ACC112 (cell line): ENCODE measurements around the gene SLC6A14.

Source experiments
- H2AFZ ChIP-seq: fragments of 200-600 bp; sonication (generic); one replicate; pipeline ENCODE4 v1.6.0; 2017; ENCODE audit warnings: antibody characterized with exemption, low read length; ENCODE audit not compliant: unreplicated experiment
- H3K27ac ChIP-seq: fragments of 200-600 bp; sonication (generic); 2 replicates; pipeline ENCODE4 v1.5.1; 2014; ENCODE audit warnings: low read depth, mild to moderate bottlenecking, antibody characterized with exemption, low read length, moderate library complexity
- H3K27me3 ChIP-seq: fragments of 200-600 bp; sonication (generic); 2 replicates; pipeline ENCODE4 v1.6.1; 2014; ENCODE audit warnings: mild to moderate bottlenecking, antibody characterized with exemption, low read length, moderate library complexity, mixed read lengths; ENCODE audit not compliant: insufficient read depth
- H3K36me3 ChIP-seq: fragments of 200-600 bp; sonication (generic); 2 replicates; pipeline ENCODE4 v1.6.1; 2016; ENCODE audit warnings: mild to moderate bottlenecking, antibody characterized with exemption, low read length, moderate library complexity, mixed read lengths; ENCODE audit not compliant: insufficient read depth
- H3K4me1 ChIP-seq: fragments of 200-600 bp; sonication (generic); one replicate; pipeline ENCODE4 v1.6.1; 2016; ENCODE audit warnings: low read length, mixed read lengths; ENCODE audit not compliant: insufficient read depth, unreplicated experiment, control insufficient read depth
- H3K4me3 ChIP-seq: fragments of 200-600 bp; sonication (generic); 2 replicates; pipeline ENCODE4 v1.5.1; 2014; ENCODE audit warnings: mild to moderate bottlenecking, low read depth, low read length
- H3K79me2 ChIP-seq: fragments of 200-600 bp; sonication (generic); one replicate; pipeline ENCODE4 v1.6.0; 2016; ENCODE audit warnings: low read length; ENCODE audit not compliant: control insufficient read depth, unreplicated experiment, insufficient read depth

Gene SLC6A14, protein sequence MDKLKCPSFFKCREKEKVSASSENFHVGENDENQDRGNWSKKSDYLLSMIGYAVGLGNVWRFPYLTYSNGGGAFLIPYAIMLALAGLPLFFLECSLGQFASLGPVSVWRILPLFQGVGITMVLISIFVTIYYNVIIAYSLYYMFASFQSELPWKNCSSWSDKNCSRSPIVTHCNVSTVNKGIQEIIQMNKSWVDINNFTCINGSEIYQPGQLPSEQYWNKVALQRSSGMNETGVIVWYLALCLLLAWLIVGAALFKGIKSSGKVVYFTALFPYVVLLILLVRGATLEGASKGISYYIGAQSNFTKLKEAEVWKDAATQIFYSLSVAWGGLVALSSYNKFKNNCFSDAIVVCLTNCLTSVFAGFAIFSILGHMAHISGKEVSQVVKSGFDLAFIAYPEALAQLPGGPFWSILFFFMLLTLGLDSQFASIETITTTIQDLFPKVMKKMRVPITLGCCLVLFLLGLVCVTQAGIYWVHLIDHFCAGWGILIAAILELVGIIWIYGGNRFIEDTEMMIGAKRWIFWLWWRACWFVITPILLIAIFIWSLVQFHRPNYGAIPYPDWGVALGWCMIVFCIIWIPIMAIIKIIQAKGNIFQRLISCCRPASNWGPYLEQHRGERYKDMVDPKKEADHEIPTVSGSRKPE

DNA sequence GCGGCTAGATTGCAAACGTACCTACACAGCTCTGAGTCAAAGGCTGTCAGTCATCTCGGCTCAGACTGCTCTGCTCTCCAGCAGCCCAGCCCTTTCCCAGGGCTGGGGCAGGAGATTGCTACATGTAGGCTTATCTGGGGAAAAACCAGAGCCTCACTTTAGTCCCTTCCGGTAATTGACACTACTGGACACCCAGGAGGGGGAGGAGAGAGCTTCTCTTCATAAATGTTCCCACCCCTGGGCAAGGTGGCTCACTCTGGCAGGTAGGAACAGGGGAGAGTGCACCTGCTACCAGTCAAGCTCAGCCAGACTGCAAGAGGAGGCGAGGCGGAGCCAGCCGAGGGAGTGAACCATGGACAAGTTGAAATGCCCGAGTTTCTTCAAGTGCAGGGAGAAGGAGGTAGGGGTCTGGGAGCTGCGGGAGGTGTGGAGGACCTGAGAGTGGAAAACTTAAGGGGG, at the start of gene SLC6A14:
TSS of gene SLC6A14 (plus strand) at position 249 of the 459 bp plus-strand sequence. CDS start at position 353, 104 bp downstream.
- Histone ChIP-seq H3K79me2 (no peaks in the 10 kb centered on the region), H3K36me3 (no peaks in the 10 kb centered on the region), H2AFZ (no peak within 1 kb of the TSS), H3K27me3 (no peaks in the 10 kb centered on the region), H3K4me1 (no peaks in the 10 kb centered on the region), H3K27ac (no peak within 1 kb of the TSS), H3K4me3 (no peak within 1 kb of the TSS)

DNA sequence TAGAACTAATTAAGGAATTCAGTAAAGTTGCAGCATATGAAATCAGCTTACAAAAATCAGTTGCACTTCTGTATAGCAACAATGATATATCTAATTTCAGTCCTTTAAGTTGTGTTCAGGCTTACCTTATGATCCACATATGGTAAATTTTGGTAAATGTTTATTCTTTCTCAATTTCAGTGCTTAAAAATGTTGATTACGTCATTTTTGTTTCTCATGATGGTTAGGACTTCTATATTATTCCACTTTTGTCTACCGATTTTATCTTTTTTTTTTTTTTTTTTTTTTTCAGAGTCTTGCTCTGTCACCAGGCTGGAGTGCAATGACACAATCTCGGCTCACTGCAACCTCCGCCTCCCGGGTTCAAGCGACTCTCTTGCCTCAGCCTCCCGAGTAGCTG, 40.7 kb upstream of the SLC6A14 start:
- Histone ChIP-seq H3K4me1 (no peaks in the 10 kb centered on the region), H3K36me3 (no peaks in the 10 kb centered on the region), H3K79me2 (no peaks in the 10 kb centered on the region), H3K4me3 (no peak overlapping the region), H3K27ac (no peak overlapping the region), H2AFZ (no peak overlapping the region), H3K27me3 (no peaks in the 10 kb centered on the region)

DNA sequence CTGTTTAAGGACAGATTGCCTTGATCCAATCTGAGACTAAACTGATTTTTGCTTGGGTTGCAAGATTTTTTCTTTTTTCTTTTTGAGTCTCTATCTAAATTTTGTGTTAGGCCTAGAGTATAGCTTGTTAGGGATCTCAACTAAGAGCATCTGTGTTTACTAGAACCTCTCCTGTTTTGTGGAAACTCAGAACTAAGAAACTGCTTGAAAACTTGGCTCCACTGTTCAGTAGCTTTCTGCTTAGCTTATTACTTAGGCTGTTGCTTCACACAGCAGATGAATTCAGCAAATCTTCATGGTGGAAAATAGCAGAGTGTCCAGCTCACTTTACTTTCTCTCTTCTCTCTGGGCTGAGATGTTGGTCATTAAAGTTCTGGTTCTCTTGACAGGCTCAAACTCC, 36.7 kb upstream of the SLC6A14 start:
- no peak overlapping the region for H3K4me3 ChIP-seq
- no peaks in the 10 kb centered on the region for H3K4me1 ChIP-seq
- no peaks in the 10 kb centered on the region for H3K36me3 ChIP-seq
- H3K27me3 ChIP-seq = no peaks in the 10 kb centered on the region
- no peak overlapping the region for H3K27ac ChIP-seq
- H3K79me2 ChIP-seq = no peaks in the 10 kb centered on the region
- H2AFZ ChIP-seq = no peak overlapping the region

DNA sequence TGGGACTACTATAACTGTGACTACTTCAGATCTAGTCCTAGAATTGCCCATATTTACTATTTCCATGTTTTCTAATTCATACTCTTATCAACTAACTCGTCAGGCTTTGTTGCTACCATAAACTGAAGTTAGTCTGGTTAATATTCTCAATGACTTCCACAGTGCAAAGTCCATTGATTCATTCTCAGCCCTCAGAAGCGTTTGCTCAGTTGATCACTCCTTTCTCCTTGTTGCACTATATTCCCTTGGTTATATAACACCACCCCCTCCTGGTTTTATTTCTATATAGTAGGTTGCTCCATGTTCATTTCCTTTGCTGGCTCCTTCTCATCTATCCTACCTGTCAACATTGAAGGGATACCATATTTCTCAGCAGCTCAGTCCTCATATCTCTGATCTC, 27.2 kb upstream of the SLC6A14 start:
- no peaks in the 10 kb centered on the region for H3K27me3 ChIP-seq
- no peaks in the 10 kb centered on the region for H3K79me2 ChIP-seq
- no peak overlapping the region for H2AFZ ChIP-seq

DNA sequence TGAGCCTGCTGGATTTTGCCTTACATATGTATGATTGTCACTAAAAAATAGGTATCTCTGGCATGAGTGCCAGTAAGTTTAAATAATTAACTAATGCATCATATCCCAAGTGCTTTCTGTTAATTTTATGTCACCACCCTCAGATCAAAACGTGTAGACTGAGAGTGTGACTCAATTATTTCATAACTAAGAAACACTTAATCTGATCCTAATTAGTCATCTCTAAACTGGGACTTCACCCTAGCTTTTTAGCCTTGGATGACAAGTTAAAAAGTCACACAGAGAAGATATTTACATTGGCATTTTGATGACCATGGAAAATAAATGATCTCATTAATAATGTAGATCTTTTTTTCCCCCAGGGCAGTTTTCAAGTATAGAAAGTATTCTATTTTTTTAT, 23.1 kb upstream of the SLC6A14 start:
- H3K27me3 ChIP-seq = no peaks in the 10 kb centered on the region
- no peak overlapping the region for H3K27ac ChIP-seq
- H3K79me2 ChIP-seq = no peaks in the 10 kb centered on the region
- H2AFZ ChIP-seq = no peak overlapping the region
- H3K36me3 ChIP-seq = no peaks in the 10 kb centered on the region
- no peak overlapping the region for H3K4me3 ChIP-seq
- no peaks in the 10 kb centered on the region for H3K4me1 ChIP-seq

More for the DNA sequence above, 27.2 kb upstream of the SLC6A14 start:
- H3K4me3 ChIP-seq = no peak overlapping the region
- H3K36me3 ChIP-seq = no peaks in the 10 kb centered on the region
- H3K4me1 ChIP-seq = no peaks in the 10 kb centered on the region
- H3K27ac ChIP-seq = no peak overlapping the region

DNA sequence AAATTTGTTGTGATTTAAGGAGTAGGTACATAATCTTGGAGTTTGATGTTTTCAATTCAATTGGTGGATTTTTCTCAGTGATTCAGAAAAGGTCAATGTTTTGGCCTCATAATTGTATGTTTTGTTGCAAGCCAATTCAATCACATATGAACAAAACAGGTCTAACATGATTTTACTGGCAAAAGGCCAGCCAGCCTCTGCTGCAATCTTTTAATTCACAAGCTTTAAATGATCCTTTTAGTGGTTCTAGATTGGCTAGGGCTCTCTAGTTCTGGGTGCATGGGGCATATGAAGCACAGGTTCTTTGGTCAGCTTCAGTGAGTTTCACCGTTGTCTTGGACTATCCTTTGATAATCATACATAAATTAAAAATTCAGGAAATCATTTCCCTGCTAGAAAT, 19.2 kb upstream of the SLC6A14 start:
- no peak overlapping the region for H3K27ac ChIP-seq
- H3K79me2 ChIP-seq = no peaks in the 10 kb centered on the region
- H3K27me3 ChIP-seq = no peaks in the 10 kb centered on the region
- no peaks in the 10 kb centered on the region for H3K36me3 ChIP-seq
- H3K4me1 ChIP-seq = no peaks in the 10 kb centered on the region
- no peak overlapping the region for H3K4me3 ChIP-seq
- no peak overlapping the region for H2AFZ ChIP-seq

DNA sequence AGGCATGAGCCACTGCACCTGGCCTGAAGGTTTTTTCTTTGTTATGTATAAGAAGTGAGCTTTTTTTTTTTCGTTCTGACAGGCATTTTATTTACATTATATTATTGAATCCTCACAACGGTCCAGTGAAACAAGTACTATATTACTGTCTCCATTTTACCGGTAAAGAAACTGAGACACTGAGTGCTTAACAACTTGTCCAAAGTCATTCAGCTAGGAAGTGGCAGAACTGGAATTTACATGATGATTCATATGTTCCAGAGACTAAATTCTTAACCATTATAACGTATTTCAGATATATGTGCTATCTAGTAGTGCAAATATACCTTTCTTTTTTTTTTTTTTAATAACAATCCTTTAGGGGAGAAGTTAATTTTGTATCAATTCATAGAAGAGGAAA, 18.4 kb upstream of the SLC6A14 start:
- no peak overlapping the region for H3K27ac ChIP-seq
- H3K27me3 ChIP-seq = no peaks in the 10 kb centered on the region
- H3K4me1 ChIP-seq = no peaks in the 10 kb centered on the region
- no peaks in the 10 kb centered on the region for H3K36me3 ChIP-seq
- no peak overlapping the region for H2AFZ ChIP-seq
- no peak overlapping the region for H3K4me3 ChIP-seq
- no peaks in the 10 kb centered on the region for H3K79me2 ChIP-seq

DNA sequence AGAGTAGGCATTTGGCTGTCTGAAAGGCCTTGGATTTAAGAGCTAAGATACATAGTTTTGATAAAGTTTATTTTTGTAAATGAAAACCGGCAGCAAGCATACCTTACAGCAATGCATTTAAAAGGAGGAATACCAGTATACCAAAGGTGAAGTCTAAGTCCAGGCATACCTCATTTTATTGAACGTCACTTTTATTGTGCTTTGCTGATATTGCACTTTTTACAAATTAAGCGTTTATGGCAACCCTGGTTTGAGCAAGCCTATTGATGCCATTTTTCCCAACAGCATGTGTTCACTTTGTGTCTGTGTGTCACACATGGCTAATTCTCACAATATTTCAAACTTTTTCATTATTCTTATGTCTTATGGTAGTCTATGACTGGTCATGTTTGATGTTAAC, 8.4 kb upstream of the SLC6A14 start:
- no peaks in the 10 kb centered on the region for H3K79me2 ChIP-seq
- no peaks in the 10 kb centered on the region for H3K27me3 ChIP-seq
- no peak overlapping the region for H3K4me3 ChIP-seq
- no peaks in the 10 kb centered on the region for H3K36me3 ChIP-seq
- H2AFZ ChIP-seq = no peak overlapping the region
- H3K4me1 ChIP-seq = no peaks in the 10 kb centered on the region
- no peak overlapping the region for H3K27ac ChIP-seq

DNA sequence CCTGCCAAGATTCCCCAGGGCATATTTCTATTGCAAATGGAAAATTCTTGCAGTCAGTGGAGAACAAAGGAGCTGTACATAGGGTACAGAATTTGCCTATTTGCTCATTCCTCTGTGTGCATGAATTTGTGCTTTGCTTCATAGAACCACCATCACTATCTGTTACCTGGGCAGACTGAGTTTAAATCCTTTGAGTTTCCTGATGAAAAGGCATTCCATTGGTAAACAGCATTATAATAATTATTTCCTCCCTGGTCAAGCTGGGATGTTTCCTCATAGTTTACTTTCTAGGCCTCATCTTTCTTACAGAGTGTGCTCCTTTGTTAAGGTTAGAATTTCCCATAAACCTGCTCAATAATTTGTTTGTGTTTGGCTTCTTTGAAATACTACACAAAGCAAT, 809 bp upstream of the SLC6A14 start:
- H3K27me3 ChIP-seq = no peaks in the 10 kb centered on the region
- H3K4me1 ChIP-seq = no peaks in the 10 kb centered on the region
- H3K36me3 ChIP-seq = no peaks in the 10 kb centered on the region
- no peak overlapping the region for H3K27ac ChIP-seq
- H3K4me3 ChIP-seq = no peak overlapping the region
- no peaks in the 10 kb centered on the region for H3K79me2 ChIP-seq
- H2AFZ ChIP-seq = no peak overlapping the region

DNA sequence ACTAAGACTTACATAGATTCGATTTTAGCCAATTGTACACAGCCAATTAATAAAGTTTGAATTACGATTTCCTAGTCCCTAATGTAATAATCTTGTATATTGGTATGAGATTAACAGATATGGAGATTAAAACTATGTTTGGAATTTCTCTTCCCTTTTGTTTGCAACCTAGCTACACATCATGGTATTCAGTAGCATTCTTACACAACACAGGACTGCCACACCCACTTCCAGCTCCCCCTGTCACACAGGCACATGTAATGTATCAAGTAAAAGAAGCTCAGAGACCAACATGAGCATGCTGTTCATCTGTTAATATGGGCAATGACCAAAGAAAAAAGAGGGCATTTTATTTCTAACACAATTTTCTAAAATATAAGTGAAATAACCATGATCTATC, 12.8 kb downstream of the SLC6A14 start:
- Histone ChIP-seq H3K27me3 (no peaks in the 10 kb centered on the region), H3K4me3 (no peak overlapping the region), H2AFZ (no peak overlapping the region), H3K27ac (no peak overlapping the region), H3K4me1 (no peaks in the 10 kb centered on the region), H3K36me3 (no peaks in the 10 kb centered on the region), H3K79me2 (no peaks in the 10 kb centered on the region)

DNA sequence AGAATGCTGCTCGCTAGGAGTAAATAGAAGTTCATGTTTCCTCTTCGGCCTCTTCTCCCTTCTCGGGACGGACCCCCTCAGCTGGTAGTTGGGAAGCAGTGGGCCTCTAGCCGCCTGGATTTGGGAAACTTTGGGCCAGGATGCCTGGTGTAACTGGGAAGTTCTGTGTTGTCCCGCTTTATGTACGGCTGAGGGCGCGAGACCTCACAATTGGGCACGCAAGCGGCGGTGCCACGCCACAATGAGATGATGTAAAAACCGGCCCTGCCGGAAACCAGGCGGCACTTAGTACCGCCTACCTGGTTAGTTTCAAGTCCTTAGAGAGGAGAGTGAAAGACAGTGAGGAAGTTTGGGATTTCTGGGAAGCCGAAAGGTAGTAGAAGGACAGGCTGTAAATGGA, 26.4 kb downstream of the SLC6A14 start, which contains the start of gene CT83:
TSS of gene CT83 (minus strand) at position 155 of the 400 bp plus-strand sequence. CDS start at position 35, 120 bp downstream.
- no peak within 1 kb of the TSS for H3K27ac ChIP-seq
- no peak within 1 kb of the TSS for H3K4me3 ChIP-seq

More for the DNA sequence above, 26.4 kb downstream of the SLC6A14 start, which contains the start of gene CT83:
- H3K36me3 ChIP-seq = no peaks in the 10 kb centered on the region
- H3K27me3 ChIP-seq = no peaks in the 10 kb centered on the region
- H3K4me1 ChIP-seq = no peaks in the 10 kb centered on the region
- no peak within 1 kb of the TSS for H2AFZ ChIP-seq
- no peaks in the 10 kb centered on the region for H3K79me2 ChIP-seq
